Endothelial cell of umbilical vein (primary cell): Measurements from ENCODE around the gene MPV17.

Experiments
- EZH2 ChIP-seq: IDR thresholded peaks from 2 replicates; pipeline ENCODE4 v1.6.1; 2012; ENCODE audit warnings: borderline replicate concordance, low read depth, mild to moderate bottlenecking, moderate library complexity, low read length, inconsistent platforms; ENCODE audit not compliant: severe bottlenecking
- FOS ChIP-seq: IDR thresholded peaks from 2 replicates; pipeline ENCODE4 v1.6.1; 2011; ENCODE audit warnings: mild to moderate bottlenecking, low read length, moderate library complexity, borderline replicate concordance; ENCODE audit not compliant: insufficient read depth
- GATA2 ChIP-seq: IDR thresholded peaks from 2 replicates; pipeline ENCODE4 v1.7.0; 2011; ENCODE audit warnings: low read depth, mild to moderate bottlenecking, moderate library complexity, mixed read lengths, low read length; ENCODE audit not compliant: insufficient read length, insufficient read depth
- JUN ChIP-seq: IDR thresholded peaks from 2 replicates; pipeline ENCODE4 v1.6.1; 2011; ENCODE audit warnings: borderline replicate concordance, low read depth; ENCODE audit not compliant: insufficient read length, insufficient read depth
- MYC ChIP-seq: IDR thresholded peaks from one replicate; pipeline ENCODE4 v1.6.1; 2011; ENCODE audit warnings: mild to moderate bottlenecking, low read depth, low read length
- POLR2A ChIP-seq: IDR thresholded peaks from 2 replicates; pipeline ENCODE4 v1.6.1; 2012; ENCODE audit warnings: low read depth, mild to moderate bottlenecking, control low read depth, low read length
- POLR2AphosphoS5 ChIP-seq: IDR thresholded peaks from 2 replicates; pipeline ENCODE4 v1.6.1; 2012; ENCODE audit warnings: low read depth, mild to moderate bottlenecking, control low read depth, low read length, moderate library complexity; ENCODE audit not compliant: insufficient read depth
- TF ChIP-seq, protein P1 (sequence below), 2 donors: IDR thresholded peaks; 1 replicate in 1 of 2; 2 replicates in 1 of 2; pipeline ENCODE4 v1.5.1; 2011; ENCODE audit warnings: low read length in 2 of 2, mild to moderate bottlenecking in 2 of 2, moderate library complexity in 2 of 2, control low read depth in 1 of 2, inconsistent platforms in 1 of 2, low read depth in 1 of 2; ENCODE audit not compliant: insufficient read depth in 1 of 2; ENCODE audit errors: extremely low read depth in 1 of 2
- TF ChIP-seq, protein P2 (sequence below): IDR thresholded peaks from 2 replicates; pipeline ENCODE4 v1.6.1; 2011; ENCODE audit not compliant: insufficient read depth, insufficient read length

DNA sequence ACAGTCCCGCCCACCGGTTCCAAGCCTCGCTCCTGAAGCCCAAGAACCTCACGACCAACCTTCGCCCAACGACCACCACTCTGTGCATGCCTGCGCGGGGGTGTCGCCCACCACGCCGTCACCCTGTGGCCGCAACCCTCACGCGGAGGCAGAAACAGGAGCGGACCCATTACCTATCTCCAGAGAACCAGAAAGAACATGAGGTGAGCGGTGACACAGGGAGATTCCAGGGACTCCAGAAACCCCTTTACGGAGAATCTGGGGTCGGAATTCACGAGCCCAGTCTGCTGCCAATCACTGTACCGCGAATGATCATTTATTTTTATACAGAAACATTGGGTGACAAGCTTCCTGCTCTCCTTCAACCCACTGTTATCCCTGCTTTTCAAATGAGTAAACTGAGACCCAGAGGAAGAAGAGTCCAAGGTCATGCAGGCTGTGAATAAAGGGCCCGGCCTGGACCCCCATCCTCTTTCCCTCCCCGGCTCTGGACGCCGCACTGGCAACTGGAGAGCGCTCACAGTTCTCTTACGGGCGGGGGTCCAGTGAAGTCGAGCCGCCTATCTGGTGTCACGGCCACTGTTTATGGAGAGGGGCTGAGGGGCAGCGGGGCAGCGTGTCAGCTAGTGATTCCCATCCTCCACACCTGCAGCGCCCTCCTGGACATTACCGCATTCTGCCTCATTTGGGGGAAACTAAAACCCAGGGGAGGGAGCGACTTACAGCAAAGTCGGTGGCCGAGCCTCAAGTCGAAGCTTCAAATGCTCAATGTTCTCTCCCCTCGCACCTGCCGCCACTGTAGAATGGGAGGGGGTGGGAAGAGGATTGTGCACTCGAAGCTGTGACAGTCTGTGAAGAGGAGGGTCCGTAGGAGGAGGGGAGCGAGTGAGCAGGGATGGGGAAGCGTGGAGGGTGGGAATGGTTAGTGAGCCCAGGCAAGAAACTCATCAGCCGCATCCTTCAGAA lies 59.3 kb downstream of the MPV17 start:
- TF ChIP-seq POLR2AphosphoS5: no peak
- no peak for TF ChIP-seq POLR2A
- TF ChIP-seq EZH2: peak; percentile 99
- TF ChIP-seq, protein P1, sequence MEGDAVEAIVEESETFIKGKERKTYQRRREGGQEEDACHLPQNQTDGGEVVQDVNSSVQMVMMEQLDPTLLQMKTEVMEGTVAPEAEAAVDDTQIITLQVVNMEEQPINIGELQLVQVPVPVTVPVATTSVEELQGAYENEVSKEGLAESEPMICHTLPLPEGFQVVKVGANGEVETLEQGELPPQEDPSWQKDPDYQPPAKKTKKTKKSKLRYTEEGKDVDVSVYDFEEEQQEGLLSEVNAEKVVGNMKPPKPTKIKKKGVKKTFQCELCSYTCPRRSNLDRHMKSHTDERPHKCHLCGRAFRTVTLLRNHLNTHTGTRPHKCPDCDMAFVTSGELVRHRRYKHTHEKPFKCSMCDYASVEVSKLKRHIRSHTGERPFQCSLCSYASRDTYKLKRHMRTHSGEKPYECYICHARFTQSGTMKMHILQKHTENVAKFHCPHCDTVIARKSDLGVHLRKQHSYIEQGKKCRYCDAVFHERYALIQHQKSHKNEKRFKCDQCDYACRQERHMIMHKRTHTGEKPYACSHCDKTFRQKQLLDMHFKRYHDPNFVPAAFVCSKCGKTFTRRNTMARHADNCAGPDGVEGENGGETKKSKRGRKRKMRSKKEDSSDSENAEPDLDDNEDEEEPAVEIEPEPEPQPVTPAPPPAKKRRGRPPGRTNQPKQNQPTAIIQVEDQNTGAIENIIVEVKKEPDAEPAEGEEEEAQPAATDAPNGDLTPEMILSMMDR (IDR thresholded peaks at IDR 0.05; ENCODE audit: extremely low read depth in 1 of 2, insufficient read depth in 1 of 2, low read depth in 1 of 2, low read length in 2 of 2): no peak
- no peak for TF ChIP-seq JUN
- TF ChIP-seq FOS: no peak
- TF ChIP-seq MYC: no peak
- TF ChIP-seq, protein P2, sequence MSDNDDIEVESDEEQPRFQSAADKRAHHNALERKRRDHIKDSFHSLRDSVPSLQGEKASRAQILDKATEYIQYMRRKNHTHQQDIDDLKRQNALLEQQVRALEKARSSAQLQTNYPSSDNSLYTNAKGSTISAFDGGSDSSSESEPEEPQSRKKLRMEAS: no peak
- no peak for TF ChIP-seq GATA2
